MCF 10A (cell line): ENCODE results near the gene NPC2. TPM values are rescaled to one million over a fixed set of nuclear protein-coding genes. Genes with fewer than 3 reads are reported as not detected.

Experiments used
- BruUV-seq: library from RNA; stranded (reverse); fragments of 400-500 nt; replicated peaks from 2 replicates; lab custom pipeline; 2021; lab: Mats Ljungman, UMichigan
- CTCF ChIA-PET: fragments of 300-600 bp; sonication (Branson Sonifier 250); formaldehyde crosslinking; extraction: SDS; loops from one replicate; lab custom pipeline; 2021; ENCODE audit warnings: antibody characterized with exemption, inconsistent platforms; lab: Yijun Ruan, JAX
- POLR2A ChIA-PET: fragments of 300-600, 350-650 bp; sonication (Branson Sonifier 250); formaldehyde crosslinking; extraction: SDS; loops from one replicate; lab custom pipeline; 2020; ENCODE audit warnings: antibody characterized with exemption, inconsistent platforms; lab: Yijun Ruan, JAX
- DNase-seq: peaks from one replicate; pipeline ENCODE4 v3.0.0-alpha.2; 2018; ENCODE audit not compliant: unreplicated experiment
- H3K27ac Mint-ChIP-seq: one replicate; pipeline ENCODE4 v1.8.0; 2022; ENCODE audit warnings: mild to moderate bottlenecking, low read depth, mixed read lengths; ENCODE audit not compliant: unreplicated experiment
- H3K27me3 Mint-ChIP-seq: one replicate; pipeline ENCODE4 v1.8.0; 2022; ENCODE audit warnings: mixed read lengths; ENCODE audit not compliant: insufficient read depth, unreplicated experiment
- H3K36me3 Mint-ChIP-seq: one replicate; pipeline ENCODE4 v1.8.0; 2022; ENCODE audit warnings: mild to moderate bottlenecking, moderate library complexity, mixed read lengths; ENCODE audit not compliant: insufficient read depth, unreplicated experiment
- H3K4me1 Mint-ChIP-seq: one replicate; pipeline ENCODE4 v1.8.0; 2022; ENCODE audit warnings: mixed read lengths; ENCODE audit not compliant: insufficient read depth, unreplicated experiment
- H3K4me3 Mint-ChIP-seq: one replicate; pipeline ENCODE4 v1.8.0; 2022; ENCODE audit warnings: mild to moderate bottlenecking, moderate library complexity, mixed read lengths; ENCODE audit not compliant: unreplicated experiment
- H3K9me3 Mint-ChIP-seq: one replicate; pipeline ENCODE4 v1.8.0; 2022; ENCODE audit warnings: mixed read lengths; ENCODE audit not compliant: unreplicated experiment
- CTCF ChIP-seq: fragments of 200-600 bp; IDR thresholded peaks from one replicate; pipeline ENCODE4 v1.8.0; 2022; ENCODE audit warnings: antibody characterized with exemption, mild to moderate bottlenecking; ENCODE audit not compliant: unreplicated experiment
- intact Hi-C: fragments of 100-400 bp; cut with micrococcal nuclease; formaldehyde crosslinking; loops from 2 replicates; pipeline ENCODE4 v1.14.1; 2022
- total RNA-seq: library from RNA; stranded (reverse); gene quantifications from 2 replicates; pipeline ENCODE4 v1.2.3, GENCODE V29; 2022

The NPC2 gene
- total RNA-seq, 1 experiment from 2014 or later: 128 TPM

DNA sequence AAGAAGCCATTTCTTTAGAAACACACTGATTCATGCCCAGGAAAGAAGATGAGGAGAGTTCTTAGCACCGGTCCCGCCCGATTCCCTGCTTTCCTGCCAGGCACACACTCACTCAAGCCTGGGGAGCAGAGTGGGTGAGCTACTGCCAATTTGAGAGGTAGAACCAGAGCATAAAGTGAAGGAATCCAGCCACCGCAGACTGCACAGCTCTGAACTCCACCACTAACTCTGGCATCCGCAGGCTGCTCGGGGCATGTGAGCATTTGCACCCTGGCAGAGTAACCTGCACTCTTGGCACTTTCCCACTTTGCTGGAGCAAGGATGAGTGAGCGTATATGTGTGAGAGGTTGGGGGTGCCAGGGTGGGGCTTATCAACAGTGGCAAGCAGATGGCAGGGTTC, 63.1 kb downstream of the NPC2 start:
- no TSS peak for BruUV-seq
- H3K36me3 Mint-ChIP-seq: no peaks in the 10 kb centered on the region
- no peaks in the 10 kb centered on the region for H3K9me3 Mint-ChIP-seq
- peaks cover 81% of the 10 kb centered on the region for H3K27me3 Mint-ChIP-seq
- intact Hi-C loops: no loop called here
- no peak for TF ChIP-seq CTCF
- H3K4me3 Mint-ChIP-seq: no peak overlapping the region
- no peak overlapping the region for H3K27ac Mint-ChIP-seq
- no peaks in the 10 kb centered on the region for H3K4me1 Mint-ChIP-seq
- CTCF ChIA-PET: no interaction called here
- POLR2A ChIA-PET: interaction anchor here (0.7 kb wide), 1 partner anchor 18 kb away, joined by 3 read pairs; no protein-coding TSS in a partner anchor
- DNase-seq: no peak

Other genes starting within 250 kb of the NPC2 start
- gene ABCD4, start 190.4 kb downstream of the NPC2 start, total RNA-seq: 26.6 and 30.8 TPM in 2 replicates
- not detected in 2 replicates for gene VRTN, start 144.8 kb downstream of the NPC2 start, total RNA-seq
- not detected in 2 replicates for gene SYNDIG1L, start 67.1 kb downstream of the NPC2 start, total RNA-seq
- 13.9 and 21.1 TPM in 2 replicates for gene ISCA2, start 460 bp upstream of the NPC2 start, total RNA-seq
- 9.1 and 16.8 TPM in 2 replicates for gene LTBP2, start 118.9 kb upstream of the NPC2 start, total RNA-seq
- 27.7 and 29.8 TPM in 2 replicates for gene AREL1, start 219.8 kb upstream of the NPC2 start, total RNA-seq
- 61.5 and 62.3 TPM in 2 replicates for gene FCF1, start 219.8 kb upstream of the NPC2 start, total RNA-seq